ENCODE measurements around the gene COX14.
"Not testable (repeated sequence)": the region's sequence is repeated elsewhere in the genome, so short reads cannot be mapped to it uniquely, and the experiment has no call there.

COX14 gene

DNA sequence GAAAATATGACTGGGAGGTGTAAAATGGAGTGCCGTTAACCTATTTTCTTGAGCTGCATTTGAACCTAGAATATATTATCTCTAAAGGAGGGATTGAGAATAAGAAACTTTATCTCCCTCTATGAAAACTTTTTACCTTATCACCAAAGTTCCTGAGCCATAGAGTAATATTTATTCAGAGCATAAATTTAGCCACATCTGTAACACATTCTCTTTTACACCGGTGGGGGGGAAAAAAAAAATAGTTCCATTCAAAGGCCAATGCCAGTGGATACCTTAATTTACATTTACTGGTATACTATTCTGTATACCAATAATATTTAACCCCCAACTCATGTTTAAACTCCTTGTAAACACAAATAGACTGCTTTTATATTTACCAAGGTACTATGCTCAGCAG is 33.4 kb downstream of the COX14 start:
- H3K36me3 ChIP-seq (ENCODE audit: insufficient read depth, low read length) = no peaks in the 10 kb centered on the region

DNA sequence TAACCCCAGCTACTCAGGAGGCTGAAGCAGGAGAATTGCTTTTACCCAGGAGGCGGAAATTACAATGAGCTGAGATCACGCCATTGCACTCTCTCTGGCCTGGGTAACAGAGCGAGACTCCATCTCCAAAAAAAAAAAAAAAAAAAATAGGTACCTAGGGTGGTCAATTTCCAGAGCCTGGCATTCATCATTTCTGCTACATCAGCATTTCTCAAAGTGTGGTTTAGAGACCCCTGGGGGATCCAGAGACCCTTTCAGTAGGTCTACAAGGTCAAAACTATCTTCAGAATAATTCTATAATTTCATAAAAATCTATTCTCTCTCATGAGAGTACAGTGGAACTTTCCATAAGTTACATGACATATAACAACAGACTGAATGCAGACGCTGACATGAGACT is 35.2 kb downstream of the COX14 start:
- Histone ChIP-seq H3K9ac (ENCODE audit: low read depth, low read length) (no peak overlapping the region), H3K9me3 (ENCODE audit: control insufficient read depth, insufficient read depth, low read length) (no peaks in the 10 kb centered on the region), H3K36me3 (ENCODE audit: insufficient read depth, low read length) (no peaks in the 10 kb centered on the region), H3K4me1 (ENCODE audit: insufficient read depth, low read length) (no peaks in the 10 kb centered on the region)

More for the DNA sequence above, 33.4 kb downstream of the COX14 start:
- Histone ChIP-seq H3K9me3 (ENCODE audit: control insufficient read depth, insufficient read depth, low read length) (no peaks in the 10 kb centered on the region), H3K9ac (ENCODE audit: low read depth, low read length) (no peak overlapping the region), H3K4me1 (ENCODE audit: insufficient read depth, low read length) (no peaks in the 10 kb centered on the region)

DNA sequence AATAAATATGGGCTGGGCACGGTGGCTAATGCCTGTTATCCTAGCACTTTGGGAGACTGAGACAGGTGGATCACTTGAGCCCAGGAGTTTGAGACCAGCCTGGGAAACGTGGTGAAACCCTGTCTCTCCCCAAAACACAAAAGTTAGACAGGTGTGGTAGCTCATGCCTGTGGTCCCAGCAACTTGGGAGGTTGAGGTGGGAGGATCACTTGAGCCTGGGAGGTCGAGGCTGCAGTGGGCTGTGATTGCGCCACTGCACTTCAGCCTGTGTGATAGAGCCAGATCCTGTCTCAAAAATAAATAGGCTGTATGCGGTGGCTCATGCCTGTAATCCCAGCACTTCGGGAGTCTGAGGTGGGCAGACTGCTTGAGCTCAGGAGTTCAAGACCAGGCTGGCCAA is 36.0 kb downstream of the COX14 start:
- not testable (repeated sequence) for H3K9ac ChIP-seq (ENCODE audit: low read depth, low read length); H3K4me1 ChIP-seq (ENCODE audit: insufficient read depth, low read length); H3K36me3 ChIP-seq (ENCODE audit: insufficient read depth, low read length); H3K9me3 ChIP-seq (ENCODE audit: control insufficient read depth, insufficient read depth, low read length)

- no peak overlapping the region for H3K9ac ChIP-seq (ENCODE audit: low read depth, low read length)
- H3K36me3 ChIP-seq (ENCODE audit: insufficient read depth, low read length) = no peaks in the 10 kb centered on the region
- no peaks in the 10 kb centered on the region for H3K4me1 ChIP-seq (ENCODE audit: insufficient read depth, low read length)
- H3K9me3 ChIP-seq (ENCODE audit: control insufficient read depth, insufficient read depth, low read length) = no peaks in the 10 kb centered on the region
Observed at GRCh38 chr12:50149311-50149710, 37.3 kb downstream of the COX14 start.

- no peak overlapping the region for H3K9ac ChIP-seq (ENCODE audit: low read depth, low read length)
- H3K4me1 ChIP-seq (ENCODE audit: insufficient read depth, low read length) = no peaks in the 10 kb centered on the region
- no peaks in the 10 kb centered on the region for H3K36me3 ChIP-seq (ENCODE audit: insufficient read depth, low read length)
- H3K9me3 ChIP-seq (ENCODE audit: control insufficient read depth, insufficient read depth, low read length) = no peaks in the 10 kb centered on the region
Observed at GRCh38 chr12:50151047-50151687, 39.1 kb downstream of the COX14 start.

- H3K9me3 ChIP-seq (ENCODE audit: control insufficient read depth, insufficient read depth, low read length); H3K36me3 ChIP-seq (ENCODE audit: insufficient read depth, low read length); H3K4me1 ChIP-seq (ENCODE audit: insufficient read depth, low read length); H3K9ac ChIP-seq (ENCODE audit: low read depth, low read length): not testable (repeated sequence)
Observed at GRCh38 chr12:50154947-50155346, 42.9 kb downstream of the COX14 start.

GRCh38 chr12:50156641-50157040 is 44.6 kb downstream of the COX14 start:
- H3K9me3 ChIP-seq (ENCODE audit: control insufficient read depth, insufficient read depth, low read length) = no peaks in the 10 kb centered on the region
- H3K36me3 ChIP-seq (ENCODE audit: insufficient read depth, low read length) = no peaks in the 10 kb centered on the region
- no peaks in the 10 kb centered on the region for H3K4me1 ChIP-seq (ENCODE audit: insufficient read depth, low read length)
- no peak overlapping the region for H3K9ac ChIP-seq (ENCODE audit: low read depth, low read length)

- Histone ChIP-seq H3K9me3 (ENCODE audit: control insufficient read depth, insufficient read depth, low read length) (no peaks in the 10 kb centered on the region), H3K36me3 (ENCODE audit: insufficient read depth, low read length) (no peaks in the 10 kb centered on the region), H3K4me1 (ENCODE audit: insufficient read depth, low read length) (no peaks in the 10 kb centered on the region), H3K9ac (ENCODE audit: low read depth, low read length) (no peak overlapping the region)
Observed at GRCh38 chr12:50157259-50157658, 45.2 kb downstream of the COX14 start.

DNA sequence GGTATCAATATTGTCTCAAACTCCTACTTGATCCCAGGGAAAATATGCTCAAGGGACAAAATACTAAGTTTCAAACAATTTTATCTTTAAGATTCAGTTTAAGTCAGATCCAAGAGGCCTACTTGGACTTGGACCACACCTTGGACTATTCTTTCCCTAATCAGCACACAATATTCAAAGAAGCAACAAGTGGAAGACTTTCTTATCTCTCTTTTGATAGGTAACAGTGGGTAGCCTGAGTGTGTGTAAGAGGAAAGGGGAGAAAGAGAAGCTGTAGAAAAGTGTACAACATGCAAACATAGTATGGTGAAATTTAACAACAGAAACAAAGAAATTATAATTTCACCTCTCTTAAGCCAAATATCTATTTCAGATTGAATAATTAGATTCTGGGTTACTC is 48.6 kb downstream of the COX14 start:
- H3K9me3 ChIP-seq (ENCODE audit: control insufficient read depth, insufficient read depth, low read length) = no peaks in the 10 kb centered on the region
- H3K36me3 ChIP-seq (ENCODE audit: insufficient read depth, low read length) = no peaks in the 10 kb centered on the region
- H3K9ac ChIP-seq (ENCODE audit: low read depth, low read length) = no peak overlapping the region
- peaks cover 3% of the 10 kb centered on the region; the same call in 1 of the 2 replicates for H3K4me1 ChIP-seq (ENCODE audit: insufficient read depth, low read length)

DNA sequence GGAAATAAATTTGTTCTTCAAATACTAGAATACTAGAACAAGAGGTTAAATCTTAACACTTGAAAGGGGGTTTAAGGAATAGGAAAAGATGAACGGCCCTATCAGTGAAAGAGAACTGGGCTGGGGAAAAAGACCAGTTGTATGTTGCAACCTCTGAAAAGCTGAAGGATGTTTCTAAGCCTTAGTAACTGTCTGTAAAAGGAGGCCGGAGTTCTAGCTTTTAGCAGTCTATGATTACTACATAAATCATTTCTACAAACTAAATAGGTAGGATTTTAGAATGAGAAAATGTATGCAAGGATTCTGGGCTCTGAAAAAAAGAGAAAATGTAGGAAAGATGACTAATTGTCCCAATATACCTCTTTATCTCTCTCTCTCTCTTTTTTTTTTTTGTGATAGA is 50.2 kb downstream of the COX14 start:
- Histone ChIP-seq H3K36me3 (ENCODE audit: insufficient read depth, low read length) (no peaks in the 10 kb centered on the region), H3K9me3 (ENCODE audit: control insufficient read depth, insufficient read depth, low read length) (no peaks in the 10 kb centered on the region), H3K4me1 (ENCODE audit: insufficient read depth, low read length) (peaks cover 3% of the 10 kb centered on the region; the same call in 1 of the 2 replicates), H3K9ac (ENCODE audit: low read depth, low read length) (no peak overlapping the region)

GRCh38 chr12:50164963-50165362 is 52.9 kb downstream of the COX14 start:
- H3K9ac ChIP-seq (ENCODE audit: low read depth, low read length) = no peak overlapping the region; the same call in 1 of the 2 replicates

DNA sequence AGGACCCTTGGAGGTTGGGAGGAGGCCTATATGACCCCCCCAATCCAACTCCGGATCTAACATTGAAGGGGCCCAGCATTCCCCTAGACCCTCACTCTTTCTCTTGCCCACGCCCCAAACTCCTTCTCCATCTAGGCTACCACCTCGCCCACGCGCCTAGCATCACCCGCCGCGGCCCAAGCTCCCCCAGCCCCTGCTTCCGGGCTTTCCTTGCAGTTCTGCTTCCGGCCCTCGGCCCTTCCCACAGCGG is 54.7 kb downstream of the COX14 start:
- H3K4me1 ChIP-seq (ENCODE audit: insufficient read depth, low read length) = peaks cover 3% of the 10 kb centered on the region; the same call in 1 of the 2 replicates

More at GRCh38 chr12:50164963-50165362, 52.9 kb downstream of the COX14 start:
- Histone ChIP-seq H3K4me1 (ENCODE audit: insufficient read depth, low read length) (peaks cover 3% of the 10 kb centered on the region; the same call in 1 of the 2 replicates), H3K36me3 (ENCODE audit: insufficient read depth, low read length) (no peaks in the 10 kb centered on the region), H3K9me3 (ENCODE audit: control insufficient read depth, insufficient read depth, low read length) (0 out of 2 replicates have a peak, but pooled peaks cover under 1% of the 10 kb centered on the region)

DNA sequence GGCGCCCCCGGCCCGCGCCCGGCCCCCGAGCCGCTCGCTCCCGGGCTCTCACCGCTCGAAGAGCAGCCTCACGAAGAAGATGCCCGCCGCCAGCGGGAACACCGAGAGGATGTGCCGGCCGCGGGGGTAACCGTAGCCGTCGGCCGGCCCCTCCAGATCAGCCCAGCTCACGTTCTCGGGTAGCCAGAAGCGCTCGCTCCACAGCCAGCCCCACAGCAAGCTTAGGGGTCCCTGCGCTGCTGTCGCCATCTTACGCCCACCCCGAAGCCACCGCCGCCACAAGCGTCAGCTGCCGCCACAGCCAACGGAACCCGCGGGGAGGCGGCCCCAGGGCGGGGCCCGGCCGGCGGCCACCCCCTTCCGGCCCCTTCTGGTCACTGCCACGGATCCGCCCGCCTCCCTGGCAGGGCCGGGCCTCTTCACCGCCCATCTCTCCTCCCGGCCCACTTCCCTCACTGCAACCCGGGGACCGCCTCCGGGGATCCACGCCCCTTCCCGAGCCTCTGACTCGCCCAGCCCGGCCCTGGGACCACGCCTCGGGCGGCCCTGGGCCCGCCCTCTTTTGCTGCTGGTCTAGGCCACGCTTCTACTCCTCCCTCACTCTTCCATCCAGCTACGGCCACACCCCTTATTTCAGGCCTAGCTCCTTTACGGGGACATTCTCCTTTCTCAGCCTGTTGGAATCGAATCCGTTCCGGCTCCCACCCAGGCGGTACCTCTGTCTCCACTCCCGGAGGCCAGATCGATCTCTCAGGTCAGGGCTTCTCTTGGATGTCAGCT is 55.2 kb downstream of the COX14 start, which contains the start of gene CERS5:
CERS5 (minus strand) TSS at position 321 of the 780 bp plus-strand sequence; CDS start at position 249, 72 bp downstream.
- Histone ChIP-seq H3K9me3 (ENCODE audit: control insufficient read depth, insufficient read depth, low read length) (peaks cover 6% of the 10 kb centered on the region), H3K9ac (ENCODE audit: low read depth, low read length) (peak within 1 kb of the TSS; percentile 95), H3K36me3 (ENCODE audit: insufficient read depth, low read length) (no peaks in the 10 kb centered on the region), H3K4me1 (ENCODE audit: insufficient read depth, low read length) (peaks cover 3% of the 10 kb centered on the region; the same call in 1 of the 2 replicates)

More for the DNA sequence above, 54.7 kb downstream of the COX14 start:
- Histone ChIP-seq H3K9ac (ENCODE audit: low read depth, low read length) (peak overlapping the region; percentile 95), H3K9me3 (ENCODE audit: control insufficient read depth, insufficient read depth, low read length) (peaks cover 6% of the 10 kb centered on the region), H3K36me3 (ENCODE audit: insufficient read depth, low read length) (no peaks in the 10 kb centered on the region)

Measured in ES-I3 (cell line).